ENCODE measurements around the gene EXOSC2.
A peak's percentile ranks its signal among the peaks of the same experiment; 100 is the strongest.

EXOSC2 gene

GRCh38 chr9:130698514-130698913 lies 4.9 kb downstream of the EXOSC2 start:
- no peak overlapping the region for H3K4me3 ChIP-seq (ENCODE audit: low read length)
- no peak for TF ChIP-seq ZNF274 (IDR thresholded peaks at IDR 0.05; ENCODE audit: low read depth, low read length)

- no peak overlapping the region for H3K4me3 ChIP-seq (ENCODE audit: low read length)
- no peak for TF ChIP-seq ZNF274 (IDR thresholded peaks at IDR 0.05; ENCODE audit: low read depth, low read length)
Measured at GRCh38 chr9:130699047-130699446, 5.5 kb downstream of the EXOSC2 start.

GRCh38 chr9:130701059-130702022 lies 7.8 kb downstream of the EXOSC2 start:
- no peak for TF ChIP-seq ZNF274 (IDR thresholded peaks at IDR 0.05; ENCODE audit: low read depth, low read length)
- no peak overlapping the region for H3K4me3 ChIP-seq (ENCODE audit: low read length)

- no peak for TF ChIP-seq ZNF274 (IDR thresholded peaks at IDR 0.05; ENCODE audit: low read depth, low read length)
- no peak overlapping the region for H3K4me3 ChIP-seq (ENCODE audit: low read length)
Measured at GRCh38 chr9:130703501-130703900, 9.9 kb downstream of the EXOSC2 start.

GRCh38 chr9:130707225-130707976 lies 13.8 kb downstream of the EXOSC2 start:
- H3K4me3 ChIP-seq (ENCODE audit: low read length) = no peak overlapping the region

GRCh38 chr9:130710822-130711352 lies 17.3 kb downstream of the EXOSC2 start:
- TF ChIP-seq ZNF274 (IDR thresholded peaks at IDR 0.05; ENCODE audit: low read depth, low read length) = no peak

More at GRCh38 chr9:130707225-130707976, 13.8 kb downstream of the EXOSC2 start:
- TF ChIP-seq ZNF274 (IDR thresholded peaks at IDR 0.05; ENCODE audit: low read depth, low read length) = no peak

GRCh38 chr9:130711469-130711868 lies 17.9 kb downstream of the EXOSC2 start:
- H3K4me3 ChIP-seq (ENCODE audit: low read length) = no peak overlapping the region
- no peak for TF ChIP-seq ZNF274 (IDR thresholded peaks at IDR 0.05; ENCODE audit: low read depth, low read length)

More at GRCh38 chr9:130710822-130711352, 17.3 kb downstream of the EXOSC2 start:
- H3K4me3 ChIP-seq (ENCODE audit: low read length) = no peak overlapping the region

- TF ChIP-seq ZNF274 (IDR thresholded peaks at IDR 0.05; ENCODE audit: low read depth, low read length) = no peak
- H3K4me3 ChIP-seq (ENCODE audit: low read length) = peak overlapping the region; percentile 86
Measured at GRCh38 chr9:130712564-130713285, 19.1 kb downstream of the EXOSC2 start.

GRCh38 chr9:130713286-130713960 lies 19.8 kb downstream of the EXOSC2 start:
- peak overlapping the region; percentile 86 for H3K4me3 ChIP-seq (ENCODE audit: low read length)
- TF ChIP-seq ZNF274 (IDR thresholded peaks at IDR 0.05; ENCODE audit: low read depth, low read length) = no peak

- no peak for TF ChIP-seq ZNF274 (IDR thresholded peaks at IDR 0.05; ENCODE audit: low read depth, low read length)
- H3K4me3 ChIP-seq (ENCODE audit: low read length) = peak overlapping the region; percentile 86
Measured at GRCh38 chr9:130714586-130715110, 21.1 kb downstream of the EXOSC2 start.

GRCh38 chr9:130715270-130715669 lies 21.7 kb downstream of the EXOSC2 start:
- TF ChIP-seq ZNF274 (IDR thresholded peaks at IDR 0.05; ENCODE audit: low read depth, low read length) = no peak
- H3K4me3 ChIP-seq (ENCODE audit: low read length) = peak overlapping the region; percentile 86; the same call in 1 of the 2 replicates

GRCh38 chr9:130718562-130718961 lies 25.0 kb downstream of the EXOSC2 start:
- no peak overlapping the region for H3K4me3 ChIP-seq (ENCODE audit: low read length)
- no peak for TF ChIP-seq ZNF274 (IDR thresholded peaks at IDR 0.05; ENCODE audit: low read depth, low read length)

- no peak for TF ChIP-seq ZNF274 (IDR thresholded peaks at IDR 0.05; ENCODE audit: low read depth, low read length)
- H3K4me3 ChIP-seq (ENCODE audit: low read length) = no peak overlapping the region
Measured at GRCh38 chr9:130720762-130721161, 27.2 kb downstream of the EXOSC2 start.

Data from GM08714 (cell line).